Measurements from ENCODE around the gene CSNK1G3.

CSNK1G3 gene

GRCh38 chr5:123514615-123515355, 2.8 kb downstream of the CSNK1G3 start:
- DNase-seq (ENCODE audit: low spot score): no peak

GRCh38 chr5:123515904-123516303, 3.9 kb downstream of the CSNK1G3 start:
- no peak for DNase-seq (ENCODE audit: low spot score)

DNA sequence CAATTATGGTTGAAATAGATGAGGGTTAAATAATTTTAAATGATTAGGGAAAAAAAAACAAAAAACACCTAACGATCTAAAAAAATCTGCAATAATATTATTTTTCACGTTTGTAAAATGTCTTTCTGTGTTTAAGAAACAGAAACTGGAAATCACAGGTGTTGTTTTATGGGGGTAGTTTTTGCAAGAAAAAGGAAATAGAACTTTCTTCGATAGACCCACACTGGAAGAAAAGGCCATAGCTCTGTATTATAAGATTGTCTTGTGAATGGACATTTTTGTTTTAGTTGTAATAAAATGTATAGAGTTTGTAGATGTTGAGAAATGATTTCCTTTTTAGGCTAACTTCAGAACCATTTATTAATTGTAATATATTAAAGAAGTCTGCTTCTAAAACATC, 5.5 kb downstream of the CSNK1G3 start:
- DNase-seq (ENCODE audit: low spot score): no peak

DNA sequence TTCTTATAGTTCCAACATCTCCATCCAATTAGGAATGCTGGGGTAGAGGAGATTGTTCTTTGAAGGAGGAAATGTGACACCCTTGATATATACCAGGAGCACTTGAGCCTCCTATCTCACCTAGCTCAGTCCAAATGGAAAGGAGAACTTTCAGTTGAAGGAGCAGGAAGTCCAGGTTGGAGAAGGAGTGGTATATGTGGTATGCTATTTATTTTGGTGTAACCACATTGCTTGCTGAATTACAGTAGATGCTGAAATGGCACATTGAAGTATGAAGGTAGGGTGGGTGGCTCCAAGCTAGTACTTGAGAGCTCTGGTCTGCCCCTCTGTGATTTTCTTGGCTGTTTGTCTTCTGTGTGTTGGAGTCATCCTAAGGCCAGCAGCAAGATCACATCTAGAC, 6.1 kb downstream of the CSNK1G3 start:
- peak; percentile 20 for DNase-seq (ENCODE audit: low spot score)

DNA sequence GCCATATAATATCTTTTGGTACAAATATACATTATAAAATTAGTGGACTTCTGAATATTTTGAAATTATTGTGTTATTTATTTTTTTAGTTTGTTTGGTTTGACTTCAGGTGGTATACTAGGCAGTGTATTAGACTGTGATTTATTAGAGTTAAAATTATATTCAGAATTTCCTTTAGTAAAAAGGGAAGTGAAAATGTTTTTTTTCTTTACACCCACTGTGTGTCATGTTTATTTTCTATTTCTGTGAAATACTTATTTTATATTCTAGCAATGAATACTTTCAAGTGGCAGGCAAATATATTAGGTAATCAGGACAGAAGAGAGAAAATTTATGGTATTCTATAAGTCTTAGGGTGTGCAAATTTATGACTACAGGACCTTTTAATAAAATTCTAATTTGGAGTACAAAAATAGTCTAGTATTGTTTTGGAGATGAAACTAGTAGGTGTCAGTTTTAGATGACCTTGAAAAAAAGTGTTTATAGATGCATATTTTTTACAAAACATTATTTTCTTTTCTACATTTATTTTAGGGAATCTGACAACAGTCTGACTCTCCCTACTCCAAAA, 8.8 kb downstream of the CSNK1G3 start:
- no peak for DNase-seq (ENCODE audit: low spot score)

DNA sequence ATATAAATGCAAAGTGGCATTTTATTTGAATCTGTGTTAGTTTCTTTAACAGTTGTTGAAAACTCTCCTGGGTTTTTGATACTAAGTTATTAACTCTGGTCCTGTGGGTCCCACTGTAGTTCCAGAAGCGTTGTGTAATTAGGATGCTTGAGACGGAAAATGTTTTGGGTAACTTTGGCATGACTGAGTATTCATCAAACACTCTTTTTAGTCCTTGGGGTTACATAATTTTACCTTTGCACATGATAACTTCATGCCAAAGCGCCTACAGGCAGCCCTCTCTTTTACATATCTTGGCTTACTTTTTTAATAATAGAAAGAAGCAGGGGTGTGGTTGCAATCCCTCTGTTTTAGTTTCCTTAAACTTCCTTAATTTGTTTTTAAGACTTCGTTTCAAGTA, 12.2 kb downstream of the CSNK1G3 start:
- DNase-seq (ENCODE audit: low spot score): no peak

- DNase-seq (ENCODE audit: low spot score): no peak
These were observed 15.2 kb downstream of the CSNK1G3 start for GRCh38 chr5:123527190-123527589.

GRCh38 chr5:123528065-123528464, 16.1 kb downstream of the CSNK1G3 start:
- no peak for DNase-seq (ENCODE audit: low spot score)

GRCh38 chr5:123528878-123529277, 16.9 kb downstream of the CSNK1G3 start:
- no peak for DNase-seq (ENCODE audit: low spot score)

- no peak for DNase-seq (ENCODE audit: low spot score)
These were observed 18.8 kb downstream of the CSNK1G3 start for GRCh38 chr5:123530728-123531127.

GRCh38 chr5:123535648-123536047, 23.7 kb downstream of the CSNK1G3 start:
- no peak for DNase-seq (ENCODE audit: low spot score)

DNA sequence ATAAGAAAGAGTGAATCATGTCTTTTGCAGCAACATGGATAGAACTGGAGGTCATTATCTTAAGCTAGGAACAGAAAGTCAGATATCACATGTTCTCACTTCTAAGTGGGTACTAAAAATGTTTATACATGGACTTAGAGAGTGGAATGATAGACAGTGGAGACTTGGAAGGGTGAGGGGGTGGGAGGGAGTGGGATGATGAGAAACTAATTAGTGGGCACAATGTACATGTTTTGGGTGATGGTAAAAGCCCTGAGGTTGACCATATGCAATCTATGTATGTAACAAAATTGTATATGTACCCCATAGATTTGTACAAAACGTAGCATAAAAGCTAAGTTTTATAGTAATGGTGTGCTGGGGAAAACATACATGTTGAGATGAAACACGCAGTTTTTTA, 25.3 kb downstream of the CSNK1G3 start:
- DNase-seq (ENCODE audit: low spot score): no peak

GRCh38 chr5:123537845-123538244, 25.9 kb downstream of the CSNK1G3 start:
- DNase-seq (ENCODE audit: low spot score): no peak

GRCh38 chr5:123538670-123539459, 26.9 kb downstream of the CSNK1G3 start:
- no peak for DNase-seq (ENCODE audit: low spot score)

GRCh38 chr5:123540534-123540933, 28.6 kb downstream of the CSNK1G3 start:
- DNase-seq (ENCODE audit: low spot score): no peak

DNA sequence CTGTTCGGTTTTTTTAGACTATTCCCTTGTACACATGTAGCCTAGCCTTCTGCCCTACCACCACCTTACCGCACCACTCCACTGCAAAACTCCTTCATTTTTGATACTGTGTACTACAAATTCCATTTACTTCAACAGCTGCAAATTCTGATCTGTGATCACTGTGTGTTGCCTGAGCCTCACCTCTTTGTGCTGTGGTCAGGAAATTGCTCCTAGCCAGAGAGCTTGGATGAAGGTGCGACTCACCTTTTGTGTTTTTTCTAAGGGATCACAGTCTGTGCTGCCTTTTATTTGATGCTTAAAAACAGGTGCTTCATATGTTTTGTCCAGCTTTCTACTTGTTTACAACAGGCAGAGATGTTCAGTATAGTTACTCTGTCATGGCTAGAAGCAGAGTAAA, 31.5 kb downstream of the CSNK1G3 start:
- DNase-seq (ENCODE audit: low spot score): no peak

GRCh38 chr5:123545506-123545905, 33.5 kb downstream of the CSNK1G3 start:
- peak; percentile 38 for DNase-seq (ENCODE audit: low spot score)

DNA sequence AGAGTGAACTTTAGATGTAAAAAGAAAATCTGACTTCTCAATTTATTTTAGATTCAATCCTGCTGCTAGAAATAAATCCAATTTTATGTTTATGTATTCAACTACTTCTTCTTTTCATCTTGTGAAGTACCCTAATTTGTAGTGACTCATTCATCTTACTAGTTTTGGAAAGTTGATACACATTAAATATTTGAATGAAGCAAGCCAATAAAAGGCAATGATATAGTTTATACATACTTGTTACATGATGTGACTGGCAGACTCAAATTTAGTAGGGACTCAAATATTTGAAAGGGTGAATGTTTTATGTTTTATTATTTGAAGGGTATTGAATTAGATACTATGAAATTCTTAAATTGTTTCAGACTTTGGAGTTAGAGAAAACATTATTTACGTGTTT, 34.7 kb downstream of the CSNK1G3 start:
- no peak for DNase-seq (ENCODE audit: low spot score)

GRCh38 chr5:123549256-123549904, 37.4 kb downstream of the CSNK1G3 start:
- no peak for DNase-seq (ENCODE audit: low spot score)

DNA sequence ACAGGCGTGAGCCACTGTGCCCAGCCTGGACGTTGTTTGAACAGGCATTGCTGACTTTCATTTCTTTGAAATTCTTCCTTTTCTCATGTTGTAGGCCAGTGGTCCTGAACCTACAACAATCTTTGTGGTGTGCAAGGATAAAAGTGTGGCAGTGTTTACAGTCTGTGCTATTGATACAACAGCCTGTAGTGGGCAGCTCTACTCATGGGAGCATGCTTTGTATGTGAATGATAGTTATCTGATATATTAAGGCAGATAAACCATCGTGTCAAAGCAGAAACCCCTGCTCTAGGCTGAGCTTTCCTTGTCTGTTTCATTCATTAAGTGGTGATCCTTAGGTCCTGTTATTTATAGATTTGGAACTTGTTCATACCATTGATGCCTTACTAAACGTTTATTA, 42.6 kb downstream of the CSNK1G3 start:
- DNase-seq (ENCODE audit: low spot score): no peak

DNA sequence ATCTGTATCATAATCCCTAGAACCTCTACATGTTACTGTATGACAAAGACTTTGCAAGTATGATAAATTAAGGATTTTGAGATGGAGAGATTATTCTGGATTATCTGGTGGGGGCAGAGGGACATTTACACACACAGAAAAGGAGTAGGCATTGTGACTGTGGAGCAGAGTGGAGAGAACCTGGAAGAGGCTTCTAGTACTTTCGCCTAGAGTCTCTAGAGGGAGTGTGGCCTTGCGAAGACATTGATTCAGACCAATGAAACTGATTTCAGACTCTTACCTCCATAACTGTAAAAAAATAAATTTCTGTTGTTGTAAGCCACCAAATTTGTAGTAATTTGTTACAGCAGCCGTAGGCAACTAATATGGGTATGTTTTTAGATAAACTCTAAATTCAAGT, 45.9 kb downstream of the CSNK1G3 start:
- no peak for DNase-seq (ENCODE audit: low spot score)

DNA sequence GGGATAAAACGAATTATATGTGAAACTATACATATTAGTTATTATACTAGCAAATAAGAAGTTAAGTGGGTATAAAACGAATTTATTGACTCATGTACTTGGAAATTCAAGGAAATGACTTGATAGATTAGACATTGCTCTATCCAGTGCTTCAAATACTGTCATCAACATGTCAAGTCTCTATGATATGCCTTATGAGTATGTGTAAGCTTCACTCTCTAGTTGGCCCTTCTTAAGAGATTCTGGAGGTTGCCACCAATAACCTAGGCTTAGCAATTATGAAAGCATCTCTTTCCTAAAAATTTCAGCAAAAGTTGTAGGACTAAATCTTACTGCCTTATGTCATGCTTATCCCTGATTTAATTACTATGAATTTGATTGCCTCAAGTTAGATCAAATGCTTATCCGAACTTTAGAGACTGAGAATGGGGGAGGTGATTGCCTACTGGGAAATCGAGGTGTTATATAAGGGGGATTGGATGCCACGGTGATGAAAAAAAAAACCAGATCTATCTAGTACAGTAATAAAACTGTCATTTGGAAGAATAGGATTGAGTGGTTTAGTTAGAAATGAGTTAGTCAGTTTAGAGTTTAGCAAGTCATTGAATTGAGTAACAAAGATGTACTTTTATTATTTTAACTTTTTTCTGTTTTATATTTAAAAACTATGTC, 46.9 kb downstream of the CSNK1G3 start:
- no peak for DNase-seq (ENCODE audit: low spot score)

Measured in LoVo (cell line).